ENCODE measurements around the gene SPATS2. TPM values are rescaled to one million over a fixed set of nuclear protein-coding genes. Genes with fewer than 3 reads are reported as not detected.
A peak's percentile ranks its signal among the peaks of the same experiment; 100 is the strongest.

SPATS2 gene
- total RNA-seq, 6 experiments from 2014 or later: 33.4 to 64.4 (median 50.9) TPM

- H3K4me3 Mint-ChIP-seq: peak overlapping the region; percentile 98
- no peaks in the 10 kb centered on the region for H3K9me3 Mint-ChIP-seq
- H3K27ac Mint-ChIP-seq: peak overlapping the region; percentile 99
- DNase-seq: no peak
- H3K4me1 Mint-ChIP-seq (ENCODE audit: low read depth): peaks cover 12% of the 10 kb centered on the region
- peaks cover 2% of the 10 kb centered on the region; the same call in 1 of the 2 replicates for H3K27me3 Mint-ChIP-seq (ENCODE audit: insufficient read depth)
- peaks cover 11% of the 10 kb centered on the region; the same call in 1 of the 2 replicates for H3K36me3 Mint-ChIP-seq (ENCODE audit: low read depth)
- TF ChIP-seq, protein P1, sequence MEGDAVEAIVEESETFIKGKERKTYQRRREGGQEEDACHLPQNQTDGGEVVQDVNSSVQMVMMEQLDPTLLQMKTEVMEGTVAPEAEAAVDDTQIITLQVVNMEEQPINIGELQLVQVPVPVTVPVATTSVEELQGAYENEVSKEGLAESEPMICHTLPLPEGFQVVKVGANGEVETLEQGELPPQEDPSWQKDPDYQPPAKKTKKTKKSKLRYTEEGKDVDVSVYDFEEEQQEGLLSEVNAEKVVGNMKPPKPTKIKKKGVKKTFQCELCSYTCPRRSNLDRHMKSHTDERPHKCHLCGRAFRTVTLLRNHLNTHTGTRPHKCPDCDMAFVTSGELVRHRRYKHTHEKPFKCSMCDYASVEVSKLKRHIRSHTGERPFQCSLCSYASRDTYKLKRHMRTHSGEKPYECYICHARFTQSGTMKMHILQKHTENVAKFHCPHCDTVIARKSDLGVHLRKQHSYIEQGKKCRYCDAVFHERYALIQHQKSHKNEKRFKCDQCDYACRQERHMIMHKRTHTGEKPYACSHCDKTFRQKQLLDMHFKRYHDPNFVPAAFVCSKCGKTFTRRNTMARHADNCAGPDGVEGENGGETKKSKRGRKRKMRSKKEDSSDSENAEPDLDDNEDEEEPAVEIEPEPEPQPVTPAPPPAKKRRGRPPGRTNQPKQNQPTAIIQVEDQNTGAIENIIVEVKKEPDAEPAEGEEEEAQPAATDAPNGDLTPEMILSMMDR (IDR thresholded peaks at IDR 0.05): no peak
Measured at GRCh38 chr12:49568442-49569162, 201.3 kb downstream of the SPATS2 start.

Other genes with a start within 250 kb of the SPATS2 start
- 1,000 to 10,000 TPM; 1,208 to 2,585 (median 2,279) TPM for gene TUBA1B, start 236.1 kb upstream of the SPATS2 start, total RNA-seq (2021; fragmentation: NEBNext Ultra II Directional; extraction: Animal tissue kit (Norgen Biotek cat#: 25700))
- gene TUBA1A, start 178.4 kb upstream of the SPATS2 start, total RNA-seq (2021; fragmentation: NEBNext Ultra II Directional; extraction: Animal tissue kit (Norgen Biotek cat#: 25700)): 100 to 1,000 TPM; 227 to 300 (median 257) TPM
- gene TUBA1C, start 102.4 kb upstream of the SPATS2 start, total RNA-seq (2021; fragmentation: NEBNext Ultra II Directional; extraction: Animal tissue kit (Norgen Biotek cat#: 25700)): 1,000 to 10,000 TPM in 3 of 6 experiments, 100 to 1,000 TPM in 3; 571 to 1,139 (median 936) TPM
- not detected for gene PRPH, start 72.3 kb upstream of the SPATS2 start, total RNA-seq (2021; fragmentation: NEBNext Ultra II Directional; extraction: Animal tissue kit (Norgen Biotek cat#: 25700))
- 10 to 100 TPM; 14.1 to 37.4 (median 34.5) TPM for gene TROAP, start 44.2 kb upstream of the SPATS2 start, total RNA-seq (2021; fragmentation: NEBNext Ultra II Directional; extraction: Animal tissue kit (Norgen Biotek cat#: 25700))
- gene C1QL4, start 30.3 kb upstream of the SPATS2 start, total RNA-seq (2021; fragmentation: NEBNext Ultra II Directional; extraction: Animal tissue kit (Norgen Biotek cat#: 25700)): under 1 TPM in 5 of 6 experiments, not detected in 1; 0.14 to 0.48 (median 0.28) TPM
- 1 to 10 TPM in 4 of 6 experiments, under 1 TPM in 2; 0.38 to 4.1 (median 2.6) TPM for gene DNAJC22, start 20.6 kb upstream of the SPATS2 start, total RNA-seq (2021; fragmentation: NEBNext Ultra II Directional; extraction: Animal tissue kit (Norgen Biotek cat#: 25700))
- under 1 TPM in 2 of 6 experiments, not detected in 4; 0.05 to 0.10 TPM for gene KCNH3, start 171.6 kb downstream of the SPATS2 start, total RNA-seq (2021; fragmentation: NEBNext Ultra II Directional; extraction: Animal tissue kit (Norgen Biotek cat#: 25700))
- gene MCRS1, start 200.7 kb downstream of the SPATS2 start, total RNA-seq (2021; fragmentation: NEBNext Ultra II Directional; extraction: Animal tissue kit (Norgen Biotek cat#: 25700)): 10 to 100 TPM; 46.2 to 59.8 (median 55.4) TPM
- under 1 TPM; 0.21 to 0.46 (median 0.31) TPM for gene FAM186B, start 238.2 kb downstream of the SPATS2 start, total RNA-seq (2021; fragmentation: NEBNext Ultra II Directional; extraction: Animal tissue kit (Norgen Biotek cat#: 25700))